ENCODE results near the gene TRIM63.

DNA sequence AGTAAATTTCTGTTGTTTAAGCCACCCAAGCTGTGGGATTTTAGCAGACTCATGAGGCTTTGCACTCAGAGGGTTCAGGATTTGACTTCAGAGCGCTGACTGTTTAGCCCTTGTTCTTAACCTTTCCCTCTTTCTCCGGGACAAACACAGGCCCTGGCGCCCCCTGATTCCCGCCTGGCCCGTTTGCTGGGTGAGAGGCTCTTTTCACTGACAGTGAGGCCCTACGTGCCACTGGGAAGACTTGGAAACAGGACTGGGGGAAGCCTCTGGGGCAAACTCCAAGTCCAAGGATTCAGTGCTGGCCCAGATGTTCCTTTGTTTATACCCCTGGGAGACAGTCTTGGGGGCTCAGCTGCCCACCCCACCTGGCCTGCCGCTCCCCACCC is 11.7 kb upstream of the TRIM63 start:
- TF ChIP-seq, protein P1, sequence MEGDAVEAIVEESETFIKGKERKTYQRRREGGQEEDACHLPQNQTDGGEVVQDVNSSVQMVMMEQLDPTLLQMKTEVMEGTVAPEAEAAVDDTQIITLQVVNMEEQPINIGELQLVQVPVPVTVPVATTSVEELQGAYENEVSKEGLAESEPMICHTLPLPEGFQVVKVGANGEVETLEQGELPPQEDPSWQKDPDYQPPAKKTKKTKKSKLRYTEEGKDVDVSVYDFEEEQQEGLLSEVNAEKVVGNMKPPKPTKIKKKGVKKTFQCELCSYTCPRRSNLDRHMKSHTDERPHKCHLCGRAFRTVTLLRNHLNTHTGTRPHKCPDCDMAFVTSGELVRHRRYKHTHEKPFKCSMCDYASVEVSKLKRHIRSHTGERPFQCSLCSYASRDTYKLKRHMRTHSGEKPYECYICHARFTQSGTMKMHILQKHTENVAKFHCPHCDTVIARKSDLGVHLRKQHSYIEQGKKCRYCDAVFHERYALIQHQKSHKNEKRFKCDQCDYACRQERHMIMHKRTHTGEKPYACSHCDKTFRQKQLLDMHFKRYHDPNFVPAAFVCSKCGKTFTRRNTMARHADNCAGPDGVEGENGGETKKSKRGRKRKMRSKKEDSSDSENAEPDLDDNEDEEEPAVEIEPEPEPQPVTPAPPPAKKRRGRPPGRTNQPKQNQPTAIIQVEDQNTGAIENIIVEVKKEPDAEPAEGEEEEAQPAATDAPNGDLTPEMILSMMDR (conservative IDR thresholded peaks at IDR 0.05) = no peak
- no peak for TF ChIP-seq EZH2 (IDR thresholded peaks at IDR 0.05; ENCODE audit: low read depth)

Measured in PC-9 (cell line).